ENCODE measurements around the gene ARHGEF28.

The ARHGEF28 gene

DNA sequence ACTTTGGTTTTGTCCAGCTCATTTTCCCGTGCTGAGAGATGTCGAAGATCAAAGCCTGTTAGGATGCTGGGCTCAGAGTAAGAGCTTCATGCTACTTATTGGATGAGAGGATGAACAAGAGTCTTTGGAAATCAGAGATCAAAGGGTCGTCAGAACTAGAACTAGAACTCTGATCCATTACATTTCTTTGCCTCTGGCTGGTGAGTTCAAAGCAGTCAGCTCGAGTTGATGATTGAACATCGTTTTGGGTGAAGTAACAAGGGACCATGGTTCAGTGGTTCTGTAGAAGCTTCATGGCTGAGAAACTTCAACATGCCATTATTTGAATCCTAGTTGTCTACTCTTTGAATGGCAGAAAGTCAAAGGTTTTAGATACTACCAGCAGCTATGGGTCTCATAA lies 320.3 kb downstream of the ARHGEF28 start:
- Histone ChIP-seq H3K4me3 (ENCODE audit: insufficient read depth, low read depth, low read length, poor library complexity, severe bottlenecking) (no peak overlapping the region), H3K36me3 (ENCODE audit: control insufficient read depth, insufficient read depth, low read length) (no peaks in the 10 kb centered on the region), H3K27ac (ENCODE audit: insufficient read depth, low read length, poor library complexity, severe bottlenecking) (no peak overlapping the region), H3K9me3 (ENCODE audit: control insufficient read depth, low read length) (no peaks in the 10 kb centered on the region), H3K4me1 (ENCODE audit: control insufficient read depth, insufficient read depth, low read length, poor library complexity, severe bottlenecking) (no peaks in the 10 kb centered on the region), H3K27me3 (replicated peaks; ENCODE audit: control insufficient read depth, insufficient read depth, low read length, poor library complexity, severe bottlenecking) (no peaks in the 10 kb centered on the region)
- DNase-seq = no peak

DNA sequence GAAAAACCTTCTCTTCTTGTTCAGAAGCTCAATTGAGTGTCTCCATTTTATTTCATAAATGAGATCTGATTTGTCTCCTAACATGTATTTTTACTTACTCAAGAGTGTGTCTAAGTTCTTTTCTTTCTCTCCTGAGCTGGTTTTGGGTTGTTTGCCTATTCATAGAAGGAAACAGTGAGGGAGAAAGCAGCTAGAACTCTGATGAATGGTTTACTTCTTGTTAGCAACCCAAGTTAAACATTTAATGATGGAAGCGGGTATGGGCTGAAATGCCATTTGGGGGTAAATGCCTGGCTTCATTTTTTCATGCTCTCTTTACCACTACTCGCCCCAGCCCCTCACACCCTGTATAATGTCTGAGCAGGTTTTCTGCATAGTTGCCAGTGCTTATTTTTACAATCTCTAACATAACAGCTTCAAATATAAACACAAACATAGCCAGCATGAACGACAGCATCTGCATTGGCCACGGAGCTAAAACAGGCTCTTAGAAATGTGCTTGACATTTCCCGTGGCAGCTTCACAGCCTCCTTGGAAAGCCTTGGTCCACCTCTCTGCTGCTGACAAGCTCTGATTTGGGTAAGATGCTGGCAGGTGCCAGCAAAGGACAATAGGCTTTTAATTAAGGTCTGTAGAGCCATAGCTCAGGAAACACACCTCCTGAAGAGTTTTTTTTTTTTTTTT lies 321.1 kb downstream of the ARHGEF28 start:
- no peak overlapping the region for H3K27ac ChIP-seq (ENCODE audit: insufficient read depth, low read length, poor library complexity, severe bottlenecking)
- no peaks in the 10 kb centered on the region for H3K9me3 ChIP-seq (ENCODE audit: control insufficient read depth, low read length)
- no peaks in the 10 kb centered on the region for H3K27me3 ChIP-seq (replicated peaks; ENCODE audit: control insufficient read depth, insufficient read depth, low read length, poor library complexity, severe bottlenecking)
- no peaks in the 10 kb centered on the region for H3K36me3 ChIP-seq (ENCODE audit: control insufficient read depth, insufficient read depth, low read length)
- no peaks in the 10 kb centered on the region for H3K4me1 ChIP-seq (ENCODE audit: control insufficient read depth, insufficient read depth, low read length, poor library complexity, severe bottlenecking)
- no peak overlapping the region for H3K4me3 ChIP-seq (ENCODE audit: insufficient read depth, low read depth, low read length, poor library complexity, severe bottlenecking)
- no peak for DNase-seq

DNA sequence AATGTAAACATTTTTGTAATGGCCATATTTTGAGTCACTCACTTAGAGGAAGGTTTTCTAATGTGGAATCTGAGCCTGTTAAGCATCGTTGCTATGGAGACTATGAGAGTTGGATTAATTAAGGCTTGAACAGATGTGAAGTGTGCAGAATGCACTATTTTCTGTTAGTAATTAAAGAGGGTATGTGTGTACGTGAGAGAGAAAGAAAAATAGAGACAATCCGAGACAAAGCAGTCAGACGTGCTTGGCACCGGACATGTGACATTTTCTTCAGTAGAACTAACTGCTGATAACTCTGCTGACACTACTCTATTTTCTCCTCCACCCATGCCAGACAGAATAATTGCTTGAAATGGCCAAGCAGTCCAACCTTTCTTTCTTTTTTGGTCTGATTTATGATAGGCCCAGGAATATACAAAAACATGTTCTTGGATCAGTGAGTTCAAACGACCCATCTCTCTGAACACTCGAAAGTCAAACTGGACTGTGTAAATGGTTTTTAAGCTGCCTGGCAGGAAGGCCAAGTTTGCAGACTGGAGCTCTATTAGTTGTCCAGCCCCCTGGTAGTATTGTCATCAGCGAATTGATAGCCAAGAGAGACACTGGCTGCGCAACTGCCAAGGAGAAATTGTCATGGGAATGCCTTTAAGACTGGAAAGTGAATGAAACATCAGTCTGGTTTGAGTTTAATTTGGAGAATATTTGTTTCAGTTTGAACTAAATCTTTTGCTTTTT lies 322.1 kb downstream of the ARHGEF28 start:
- H3K36me3 ChIP-seq (ENCODE audit: control insufficient read depth, insufficient read depth, low read length) = no peaks in the 10 kb centered on the region
- no peak overlapping the region for H3K27ac ChIP-seq (ENCODE audit: insufficient read depth, low read length, poor library complexity, severe bottlenecking)
- DNase-seq = no peak
- H3K27me3 ChIP-seq (replicated peaks; ENCODE audit: control insufficient read depth, insufficient read depth, low read length, poor library complexity, severe bottlenecking) = no peaks in the 10 kb centered on the region
- H3K4me1 ChIP-seq (ENCODE audit: control insufficient read depth, insufficient read depth, low read length, poor library complexity, severe bottlenecking) = no peaks in the 10 kb centered on the region
- no peak overlapping the region for H3K4me3 ChIP-seq (ENCODE audit: insufficient read depth, low read depth, low read length, poor library complexity, severe bottlenecking)
- H3K9me3 ChIP-seq (ENCODE audit: control insufficient read depth, low read length) = no peaks in the 10 kb centered on the region

DNA sequence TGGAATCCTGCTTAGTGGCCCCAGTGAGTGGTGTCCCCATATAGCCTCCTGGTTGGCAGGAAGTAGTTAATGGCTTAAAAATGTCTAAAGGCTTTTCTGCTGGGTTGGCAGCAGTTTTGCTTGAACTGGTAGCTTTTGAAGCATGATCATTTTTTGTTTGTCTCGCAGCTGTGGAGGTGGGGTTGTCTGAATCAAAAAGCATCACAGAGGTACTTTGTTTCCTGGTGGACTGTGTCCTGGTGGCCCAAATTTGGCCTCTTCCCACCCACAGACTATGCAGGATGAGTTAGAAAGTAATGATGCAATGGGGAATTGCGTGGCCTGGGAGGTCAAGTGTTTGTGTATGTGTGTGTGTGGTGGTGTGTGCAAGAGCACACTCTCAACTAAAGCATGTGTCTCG lies 322.7 kb downstream of the ARHGEF28 start:
- H3K4me1 ChIP-seq (ENCODE audit: control insufficient read depth, insufficient read depth, low read length, poor library complexity, severe bottlenecking) = no peaks in the 10 kb centered on the region
- no peaks in the 10 kb centered on the region for H3K36me3 ChIP-seq (ENCODE audit: control insufficient read depth, insufficient read depth, low read length)
- no peak overlapping the region for H3K4me3 ChIP-seq (ENCODE audit: insufficient read depth, low read depth, low read length, poor library complexity, severe bottlenecking)
- no peaks in the 10 kb centered on the region for H3K27me3 ChIP-seq (replicated peaks; ENCODE audit: control insufficient read depth, insufficient read depth, low read length, poor library complexity, severe bottlenecking)
- DNase-seq = no peak
- no peaks in the 10 kb centered on the region for H3K9me3 ChIP-seq (ENCODE audit: control insufficient read depth, low read length)
- H3K27ac ChIP-seq (ENCODE audit: insufficient read depth, low read length, poor library complexity, severe bottlenecking) = no peak overlapping the region

DNA sequence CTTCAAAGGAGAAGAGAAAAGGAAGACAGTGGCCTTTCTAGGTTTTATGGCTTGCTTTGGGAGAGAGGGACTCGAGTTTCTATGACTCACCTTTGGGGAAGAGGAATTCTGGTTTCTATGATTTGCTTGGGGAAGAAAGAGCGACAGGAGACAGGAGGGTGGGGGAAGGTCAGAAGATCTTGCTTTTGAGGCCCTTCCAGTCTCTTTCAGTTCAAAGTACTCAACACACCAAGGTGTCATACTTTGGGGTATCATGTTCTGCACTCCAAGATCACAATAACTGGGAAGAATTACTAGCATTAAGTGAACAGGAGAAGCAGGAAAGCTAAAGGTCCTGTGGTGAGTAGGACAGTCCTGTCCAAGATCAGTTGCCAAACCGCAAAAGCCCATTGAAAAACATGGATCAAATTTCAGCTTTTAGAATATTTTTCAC lies 324.5 kb downstream of the ARHGEF28 start:
- no peaks in the 10 kb centered on the region for H3K9me3 ChIP-seq (ENCODE audit: control insufficient read depth, low read length)

DNA sequence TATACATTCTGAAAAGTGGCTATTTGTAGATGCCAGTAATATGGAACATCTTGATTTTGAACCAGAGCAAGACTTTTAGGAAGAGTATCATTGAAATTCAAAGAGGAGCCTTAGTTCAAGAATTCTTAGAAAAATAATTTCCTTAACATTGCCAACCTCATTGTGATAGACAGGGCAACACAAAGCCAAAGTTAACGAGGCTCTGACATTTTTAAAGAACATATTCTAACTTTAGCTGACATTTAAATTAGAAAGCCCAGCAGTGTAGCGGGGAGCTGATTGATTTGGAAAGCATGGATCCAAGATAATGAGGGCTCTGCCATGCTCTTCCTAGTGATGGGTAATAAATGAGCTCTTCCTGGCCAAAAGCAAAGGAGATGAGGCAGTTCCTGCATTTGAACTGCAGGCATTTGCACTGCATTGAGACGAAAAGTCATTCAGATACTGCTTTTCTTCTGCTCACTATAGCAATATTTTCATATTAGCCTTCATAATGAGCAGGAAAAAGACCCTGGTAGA lies 325.0 kb downstream of the ARHGEF28 start:
- Histone ChIP-seq H3K27me3 (replicated peaks; ENCODE audit: control insufficient read depth, insufficient read depth, low read length, poor library complexity, severe bottlenecking) (no peaks in the 10 kb centered on the region), H3K4me3 (ENCODE audit: insufficient read depth, low read depth, low read length, poor library complexity, severe bottlenecking) (no peak overlapping the region), H3K36me3 (ENCODE audit: control insufficient read depth, insufficient read depth, low read length) (no peaks in the 10 kb centered on the region), H3K4me1 (ENCODE audit: control insufficient read depth, insufficient read depth, low read length, poor library complexity, severe bottlenecking) (no peaks in the 10 kb centered on the region), H3K9me3 (ENCODE audit: control insufficient read depth, low read length) (no peaks in the 10 kb centered on the region), H3K27ac (ENCODE audit: insufficient read depth, low read length, poor library complexity, severe bottlenecking) (no peak overlapping the region)
- DNase-seq = no peak

More for the DNA sequence above, 324.5 kb downstream of the ARHGEF28 start:
- Histone ChIP-seq H3K27ac (ENCODE audit: insufficient read depth, low read length, poor library complexity, severe bottlenecking) (no peak overlapping the region), H3K4me1 (ENCODE audit: control insufficient read depth, insufficient read depth, low read length, poor library complexity, severe bottlenecking) (no peaks in the 10 kb centered on the region), H3K4me3 (ENCODE audit: insufficient read depth, low read depth, low read length, poor library complexity, severe bottlenecking) (no peak overlapping the region), H3K27me3 (replicated peaks; ENCODE audit: control insufficient read depth, insufficient read depth, low read length, poor library complexity, severe bottlenecking) (no peaks in the 10 kb centered on the region), H3K36me3 (ENCODE audit: control insufficient read depth, insufficient read depth, low read length) (no peaks in the 10 kb centered on the region)
- no peak for DNase-seq

DNA sequence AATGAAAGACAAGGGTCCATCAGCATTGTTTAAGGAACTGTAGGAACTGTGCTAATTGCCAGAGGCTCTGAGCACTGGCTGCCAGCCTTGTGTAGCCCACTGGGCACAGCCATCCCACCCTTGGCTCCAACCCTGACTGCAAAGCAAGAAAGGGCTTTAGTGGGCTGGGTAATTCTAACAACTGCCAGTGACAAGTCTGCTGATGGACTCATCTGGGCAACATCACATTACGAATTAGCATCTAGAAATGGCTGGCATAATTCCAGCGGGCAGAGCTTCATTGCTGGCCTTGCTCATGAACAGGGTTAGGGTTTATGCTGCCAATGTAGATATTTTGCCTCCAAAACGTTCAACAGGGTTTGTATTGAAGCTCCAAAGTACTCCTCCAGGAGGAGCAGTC lies 326.9 kb downstream of the ARHGEF28 start:
- no peaks in the 10 kb centered on the region for H3K27me3 ChIP-seq (replicated peaks; ENCODE audit: control insufficient read depth, insufficient read depth, low read length, poor library complexity, severe bottlenecking)
- H3K4me3 ChIP-seq (ENCODE audit: insufficient read depth, low read depth, low read length, poor library complexity, severe bottlenecking) = no peak overlapping the region
- no peaks in the 10 kb centered on the region for H3K4me1 ChIP-seq (ENCODE audit: control insufficient read depth, insufficient read depth, low read length, poor library complexity, severe bottlenecking)
- no peak for DNase-seq
- H3K9me3 ChIP-seq (ENCODE audit: control insufficient read depth, low read length) = no peaks in the 10 kb centered on the region
- no peaks in the 10 kb centered on the region for H3K36me3 ChIP-seq (ENCODE audit: control insufficient read depth, insufficient read depth, low read length)
- H3K27ac ChIP-seq (ENCODE audit: insufficient read depth, low read length, poor library complexity, severe bottlenecking) = no peak overlapping the region

DNA sequence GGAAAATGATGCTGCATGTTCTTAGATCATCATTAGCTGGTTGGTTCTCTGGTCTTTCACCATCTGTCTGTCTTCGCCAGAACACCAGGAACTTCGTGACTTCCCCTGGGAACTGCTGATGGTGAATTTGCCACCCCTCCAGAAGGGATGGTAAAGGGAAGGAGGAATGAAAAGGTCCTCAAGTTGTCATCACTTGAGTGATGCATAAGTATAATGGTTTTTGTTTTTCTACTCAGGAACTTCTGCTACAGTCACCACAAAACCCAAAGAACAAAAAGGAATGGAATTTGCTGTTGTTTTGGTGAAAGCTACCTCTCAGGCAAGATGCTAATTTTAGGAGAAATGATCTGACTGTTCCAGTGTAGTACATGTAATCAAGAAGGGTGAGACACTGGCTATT lies 328.4 kb downstream of the ARHGEF28 start:
- DNase-seq = no peak
- Histone ChIP-seq H3K36me3 (ENCODE audit: control insufficient read depth, insufficient read depth, low read length) (no peaks in the 10 kb centered on the region), H3K4me1 (ENCODE audit: control insufficient read depth, insufficient read depth, low read length, poor library complexity, severe bottlenecking) (no peaks in the 10 kb centered on the region), H3K27ac (ENCODE audit: insufficient read depth, low read length, poor library complexity, severe bottlenecking) (no peak overlapping the region), H3K9me3 (ENCODE audit: control insufficient read depth, low read length) (no peaks in the 10 kb centered on the region), H3K4me3 (ENCODE audit: insufficient read depth, low read depth, low read length, poor library complexity, severe bottlenecking) (no peak overlapping the region), H3K27me3 (replicated peaks; ENCODE audit: control insufficient read depth, insufficient read depth, low read length, poor library complexity, severe bottlenecking) (no peaks in the 10 kb centered on the region)

DNA sequence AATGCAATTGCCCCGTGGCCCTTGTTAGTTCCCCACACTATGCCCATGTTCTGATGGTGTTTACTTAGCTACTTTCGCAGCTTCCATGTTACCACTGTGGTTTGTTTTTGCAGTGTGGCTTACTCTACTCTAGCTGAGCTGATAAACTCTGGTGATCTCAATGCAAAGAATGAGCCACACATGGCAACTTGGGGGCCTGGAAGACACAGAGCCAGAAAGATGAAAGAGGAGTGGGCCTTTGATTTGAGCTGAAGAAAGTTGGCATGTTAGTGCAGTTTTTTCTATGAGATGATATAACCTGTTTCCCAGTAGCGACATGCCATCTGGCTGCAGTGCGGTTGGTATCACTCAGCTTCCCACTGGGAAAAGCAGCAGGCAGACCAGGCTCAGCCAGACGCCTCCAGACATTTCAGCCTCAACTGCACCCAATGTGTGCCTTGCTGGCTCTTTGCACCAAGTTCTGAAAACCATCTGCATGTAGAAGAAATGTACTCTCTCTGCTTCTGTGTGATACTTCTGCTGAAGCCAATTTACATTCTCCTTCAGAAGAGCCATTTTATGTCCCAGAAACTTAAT lies 329.4 kb downstream of the ARHGEF28 start:
- Histone ChIP-seq H3K36me3 (ENCODE audit: control insufficient read depth, insufficient read depth, low read length) (no peaks in the 10 kb centered on the region), H3K9me3 (ENCODE audit: control insufficient read depth, low read length) (no peaks in the 10 kb centered on the region), H3K4me3 (ENCODE audit: insufficient read depth, low read depth, low read length, poor library complexity, severe bottlenecking) (no peak overlapping the region), H3K27ac (ENCODE audit: insufficient read depth, low read length, poor library complexity, severe bottlenecking) (no peak overlapping the region), H3K27me3 (replicated peaks; ENCODE audit: control insufficient read depth, insufficient read depth, low read length, poor library complexity, severe bottlenecking) (no peaks in the 10 kb centered on the region), H3K4me1 (ENCODE audit: control insufficient read depth, insufficient read depth, low read length, poor library complexity, severe bottlenecking) (no peaks in the 10 kb centered on the region)
- no peak for DNase-seq

DNA sequence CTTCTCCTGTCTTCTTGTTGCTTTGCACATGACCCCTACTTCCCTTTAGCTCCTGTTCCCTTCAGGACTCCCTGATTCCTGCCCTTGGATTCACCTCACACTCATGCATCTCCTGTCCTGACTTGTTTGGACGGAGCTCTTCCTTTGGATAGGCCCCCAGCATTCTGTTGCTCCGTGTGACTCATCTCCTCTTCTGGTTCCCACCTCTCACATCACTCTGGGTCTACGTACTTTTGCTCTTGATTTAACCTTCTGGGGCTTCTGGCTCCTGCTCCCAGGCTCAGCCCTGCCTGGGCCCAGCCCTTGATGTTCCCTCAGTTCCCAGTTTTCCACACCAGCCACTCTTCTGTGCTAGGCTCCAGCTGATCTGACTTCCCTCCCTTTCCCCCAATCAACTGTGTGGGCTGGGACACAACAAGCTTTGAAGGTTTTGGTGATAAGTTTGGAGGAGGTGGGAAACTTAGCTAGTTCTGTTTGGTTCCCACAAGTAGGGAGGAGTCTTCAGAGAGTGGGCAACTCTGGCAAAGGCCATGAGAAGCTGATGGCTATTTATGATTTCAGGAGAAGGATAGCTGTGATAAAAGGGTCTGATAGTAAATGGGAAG lies 331.5 kb downstream of the ARHGEF28 start:
- DNase-seq = no peak
- Histone ChIP-seq H3K27me3 (replicated peaks; ENCODE audit: control insufficient read depth, insufficient read depth, low read length, poor library complexity, severe bottlenecking) (no peaks in the 10 kb centered on the region), H3K27ac (ENCODE audit: insufficient read depth, low read length, poor library complexity, severe bottlenecking) (no peak overlapping the region), H3K9me3 (ENCODE audit: control insufficient read depth, low read length) (no peaks in the 10 kb centered on the region), H3K36me3 (ENCODE audit: control insufficient read depth, insufficient read depth, low read length) (no peaks in the 10 kb centered on the region), H3K4me3 (ENCODE audit: insufficient read depth, low read depth, low read length, poor library complexity, severe bottlenecking) (no peak overlapping the region), H3K4me1 (ENCODE audit: control insufficient read depth, insufficient read depth, low read length, poor library complexity, severe bottlenecking) (no peaks in the 10 kb centered on the region)

Data from effector memory CD4-positive, alpha-beta T cell (primary cell).